ENCODE data around the gene HAUS8.

- no peak for TF ChIP-seq EZH2phosphoT487 (IDR thresholded peaks at IDR 0.05; ENCODE audit: low read depth, severe bottlenecking, unreplicated experiment)
- TF ChIP-seq CTCF (IDR thresholded peaks at IDR 0.05; ENCODE audit: poor library complexity), result no peak
- TF ChIP-seq EZH2 (IDR thresholded peaks at IDR 0.05; ENCODE audit: borderline replicate concordance), result no peak
Observed at GRCh38 chr19:17002455-17002854, 72.8 kb downstream of the HAUS8 start.

Data from hepatocyte (in vitro differentiated cells).